GM12878 (cell line): ENCODE measurements around the gene ARFGAP3. TPM values are rescaled to one million over a fixed set of nuclear protein-coding genes. Genes with fewer than 3 reads are reported as not detected.

Experiments used
- ATAC-seq: fragments of 200-7000 bp; cut with Tn5 transposase; 3 replicates; pipeline ENCODE4 v1.9.1; 2020; ENCODE audit warnings: mild to moderate bottlenecking, moderate library complexity
- BruUV-seq: library from RNA; stranded (reverse); fragments of 400-500 nt; replicated peaks from 2 replicates; lab custom pipeline; 2021; lab: Mats Ljungman, UMichigan
- CTCF ChIA-PET: fragments of 300-600 bp; sonication (Branson Sonifier 250); formaldehyde crosslinking; extraction: SDS; loops from one replicate; lab custom pipeline; 2021; ENCODE audit warnings: inconsistent platforms; lab: Yijun Ruan, JAX
- POLR2A ChIA-PET: fragments of 350-600 bp; formaldehyde crosslinking; extraction: SDS; loops from one replicate; lab custom pipeline; 2021; ENCODE audit warnings: inconsistent platforms; lab: Charles Lee
- RAD21 ChIA-PET: fragments of 300-600 bp; sonication (Branson Sonifier 250); formaldehyde crosslinking; loops from one replicate; lab custom pipeline; 2023; ENCODE audit warnings: antibody characterized with exemption; ENCODE audit not compliant: unreplicated experiment; lab: Charles Lee
- SMC1A ChIA-PET: fragments of 300-600 bp; sonication (Branson Sonifier 250); formaldehyde crosslinking; loops from one replicate; lab custom pipeline; 2023; ENCODE audit not compliant: unreplicated experiment, uncharacterized antibody; lab: Charles Lee
- DNase-seq: peaks from one replicate; pipeline ENCODE4 v3.0.0-alpha.2; 2011; ENCODE audit warnings: low read depth, low spot score
- FAIRE-seq: peaks from 3 replicates; lab custom pipeline; 2011; peaks lifted over from hg19 to GRCh38; lab: Jason Lieb, UNC
- H2AFZ ChIP-seq: 2 replicates; pipeline ENCODE4 v1.6.0; 2011; ENCODE audit warnings: low read depth, low read length, control low read depth; ENCODE audit not compliant: control insufficient read depth
- H3K27ac ChIP-seq: 2 replicates; pipeline ENCODE4 v1.5.1; 2011; ENCODE audit warnings: control low read depth; ENCODE audit not compliant: control insufficient read depth, insufficient read depth
- H3K27me3 ChIP-seq, 2 experiments: replicated peaks in 1 of 2; 2 replicates each; pipeline versions ENCODE4 v1.6.0 to v1.6.1; 2011; ENCODE audit warnings: low read length in 1 of 2; ENCODE audit not compliant: control insufficient read depth in 2 of 2, insufficient read depth in 2 of 2
- H3K36me3 ChIP-seq, 2 experiments: 2 replicates each; pipeline ENCODE4 v1.5.1; 2011; ENCODE audit warnings: low read length in 1 of 2; ENCODE audit not compliant: control insufficient read depth in 2 of 2, insufficient read depth in 2 of 2
- H3K4me1 ChIP-seq: 2 replicates; pipeline ENCODE4 v1.6.1; 2011; ENCODE audit warnings: mild to moderate bottlenecking, low read length, moderate library complexity, mixed read lengths; ENCODE audit not compliant: control insufficient read depth, insufficient read depth
- H3K4me2 ChIP-seq: 2 replicates; pipeline ENCODE4 v1.6.0; 2011; ENCODE audit warnings: control low read depth; ENCODE audit not compliant: control insufficient read depth, insufficient read depth
- H3K4me3 ChIP-seq: fragments of 200-600 bp; sonication (generic); 2 replicates; pipeline ENCODE4 v1.5.1; 2016
- H3K79me2 ChIP-seq: 2 replicates; pipeline ENCODE4 v1.6.0; 2011; ENCODE audit warnings: low read length; ENCODE audit not compliant: control insufficient read depth, insufficient read depth
- H3K9ac ChIP-seq: 2 replicates; pipeline ENCODE4 v1.8.0; 2011; ENCODE audit warnings: low read length, control low read depth, mixed read lengths; ENCODE audit not compliant: control insufficient read depth, insufficient read depth
- H3K9me3 ChIP-seq: replicated peaks from 3 replicates; pipeline ENCODE4 v1.5.1; 2011; ENCODE audit warnings: mild to moderate bottlenecking, low read length; ENCODE audit not compliant: control insufficient read depth, insufficient read depth
- H4K20me1 ChIP-seq: 2 replicates; pipeline ENCODE4 v1.6.0; 2011; ENCODE audit not compliant: control insufficient read depth, insufficient read depth
- EP300 ChIP-seq, 2 experiments: fragments of 150-350 bp in 1 of 2; IDR thresholded peaks; 2 replicates each; pipeline ENCODE4 v1.6.1; 2011 to 2012; ENCODE audit warnings: low read depth in 2 of 2, low read length in 2 of 2, borderline replicate concordance in 1 of 2, improper control_type of control experiment in 1 of 2, inconsistent platforms in 1 of 2; ENCODE audit not compliant: control insufficient read depth in 1 of 2
- IKZF1 ChIP-seq: fragments of 450-650 bp; conservative IDR thresholded peaks from 2 replicates; pipeline ENCODE4 v1.6.1; 2017; ENCODE audit warnings: antibody characterized with exemption, mild to moderate bottlenecking
- JUNB ChIP-seq: IDR thresholded peaks from 2 replicates; pipeline ENCODE4 v1.6.1; 2016; ENCODE audit warnings: antibody characterized with exemption, mild to moderate bottlenecking
- MEF2B ChIP-seq: fragments of 450-650 bp; IDR thresholded peaks from 2 replicates; pipeline ENCODE4 v1.6.1; 2018; ENCODE audit warnings: mild to moderate bottlenecking, moderate library complexity; ENCODE audit not compliant: partially characterized antibody, poor library complexity, severe bottlenecking
- MXI1 ChIP-seq: fragments of 150-350 bp; IDR thresholded peaks from 2 replicates; pipeline ENCODE4 v1.6.1; 2011; ENCODE audit warnings: low read depth, mild to moderate bottlenecking, inconsistent platforms, low read length, improper control_type of control experiment
- NBN ChIP-seq: fragments of 450-650 bp; IDR thresholded peaks from 2 replicates; pipeline ENCODE4 v1.6.1; 2016
- NFXL1 ChIP-seq: fragments of 450-650 bp; IDR thresholded peaks from 2 replicates; pipeline ENCODE4 v1.6.1; 2017; ENCODE audit warnings: antibody characterized with exemption, mild to moderate bottlenecking, borderline replicate concordance
- POU2F2 ChIP-seq: IDR thresholded peaks from 3 replicates; pipeline ENCODE4 v1.6.1; 2011; ENCODE audit warnings: low read depth, mild to moderate bottlenecking, low read length, borderline replicate concordance
- SMC3 ChIP-seq: IDR thresholded peaks from 2 replicates; pipeline ENCODE4 v1.6.1; 2011; ENCODE audit warnings: low read length, improper control_type of control experiment, borderline replicate concordance
- SP1 ChIP-seq: IDR thresholded peaks from one replicate; pipeline ENCODE4 v1.6.1; 2011; ENCODE audit warnings: low read depth, low read length
- SREBF2 ChIP-seq: IDR thresholded peaks from 2 replicates; pipeline ENCODE4 v1.6.1; 2012; ENCODE audit warnings: mild to moderate bottlenecking, low read length
- ZNF24 ChIP-seq: fragments of 450-650 bp; IDR thresholded peaks from 2 replicates; pipeline ENCODE4 v1.6.1; 2017; ENCODE audit warnings: antibody characterized with exemption, mild to moderate bottlenecking
- ZNF622 ChIP-seq: fragments of 450-650 bp; IDR thresholded peaks from 2 replicates; pipeline ENCODE4 v1.6.1; 2017; ENCODE audit warnings: mild to moderate bottlenecking, inconsistent platforms
- WGBS: methylation state at CpG from one replicate; pipeline ENCODE4 v1.1.6; 2016; ENCODE audit warnings: low lambda C conversion rate; ENCODE audit not compliant: insufficient replicate concordance, insufficient coverage; ENCODE audit errors: missing lambda C conversion rate; 5-methylcytosine and 5-hydroxymethylcytosine counted together
- in situ Hi-C: fragments of 300-500 bp; cut with MboI; formaldehyde crosslinking; loops from 9 replicates; pipeline ENCODE4 v1.14.3; 2018; ENCODE audit warnings: mixed read lengths
- intact Hi-C: fragments of 100-400 bp; cut with micrococcal nuclease; formaldehyde crosslinking; loops from one replicate; pipeline ENCODE4 v1.14.2; 2022; ENCODE audit not compliant: unreplicated experiment
- polyA plus RNA-seq, 11 experiments: library from polyadenylated mRNA; depleted of rRNA in 4 of 11; unstranded in 6 of 11; stranded (reverse) in 5 of 11; fragments of >200 nt; fragmentation: Nextera tagmentation in 4 of 11; fragmentation: Illumina TruSeq in 1 of 11; extraction: Ambion mirVana in 4 of 11; extraction: Trizol in 1 of 11; gene quantifications; 1 replicate in 1 of 11; 2 replicates in 10 of 11; pipeline versions ENCODE4 v1.2.1 to v1.2.3, GENCODE V29; 2011 to 2016; ENCODE audit warnings: inconsistent platforms in 2 of 11, missing spikeins in 2 of 11, low read depth in 1 of 11
- total RNA-seq, 4 experiments: library from RNA; depleted of rRNA in 3 of 4; stranded (reverse); fragments of >200 nt in 3 of 4; fragmentation: Illumina TruSeq in 1 of 4; extraction: Trizol in 1 of 4; gene quantifications; 2 replicates each; pipeline versions ENCODE4 v1.2.1 to v1.2.3, GENCODE V29; 2013 to 2021
- TF ChIP-seq, protein P1 (sequence below): IDR thresholded peaks from 2 replicates; pipeline ENCODE4 v1.6.1; 2012; ENCODE audit warnings: improper control_type of control experiment, low read depth, low read length; ENCODE audit not compliant: insufficient replicate concordance
- TF ChIP-seq, protein P2 (sequence below): fragments of 450-650 bp; formaldehyde crosslinking; IDR thresholded peaks from 2 replicates; pipeline ENCODE4 v1.4.0; 2020; ENCODE audit warnings: mild to moderate bottlenecking, moderate library complexity

The ARFGAP3 gene
- total and polyA plus RNA-seq, 10 of the 15 experiments (the other 5 are each of a cell fraction or from before 2014, with no cell fraction given) = 29.7 to 50.8 (median 39.5) TPM

DNA sequence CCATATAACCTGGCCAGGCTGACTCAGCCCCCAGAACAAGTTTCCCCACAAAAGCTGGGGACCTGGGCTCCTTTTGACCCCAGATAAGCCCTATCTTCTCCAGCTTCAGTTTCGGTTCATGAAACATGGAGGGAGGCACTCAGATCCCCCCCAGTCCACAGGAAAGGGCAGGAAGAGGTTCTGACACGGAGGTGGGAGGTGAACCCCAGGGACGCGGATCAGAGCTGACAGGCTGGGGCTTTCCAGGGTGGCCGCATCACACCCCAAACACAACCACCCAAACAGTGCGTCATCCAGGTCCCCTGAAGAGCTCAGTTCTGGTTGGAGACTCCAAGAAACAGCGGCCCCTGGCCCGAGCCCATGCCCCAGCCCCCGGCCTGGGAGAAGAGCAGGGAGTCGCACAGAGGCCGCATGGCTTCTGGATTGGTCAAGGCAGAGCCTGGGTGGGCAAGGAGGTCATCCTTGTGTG lies 92.1 kb downstream of the ARFGAP3 start:
- 11% methylated on average over 11 of the region's 11 CpGs for WGBS
- peak; percentile 75 for FAIRE-seq
- RAD21 ChIA-PET = interaction anchor here (0.8 to 2.0 kb wide), 9 partner anchors 12 to 164 kb away, joined by 3 to 24 read pairs (median 3); no protein-coding TSS in a partner anchor
- H3K27ac ChIP-seq = peak overlapping the region; percentile 60
- no peaks in the 10 kb centered on the region; a peak in 1 of 4 replicates for H3K27me3 ChIP-seq
- peak overlapping the region; percentile 31 for H3K4me2 ChIP-seq
- CTCF ChIA-PET = interaction anchor here (0.6 to 2.0 kb wide), 7 partner anchors 8 to 269 kb away, joined by 3 to 7 read pairs (median 4); no protein-coding TSS in a partner anchor
- H3K9ac ChIP-seq = peak overlapping the region; percentile 51
- H3K4me3 ChIP-seq = no peak overlapping the region
- in situ Hi-C loops = no loop called here
- no peaks in the 10 kb centered on the region for H3K79me2 ChIP-seq
- H2AFZ ChIP-seq = peak overlapping the region; percentile 46
- POLR2A ChIA-PET = interaction anchor here (1.1 to 2.6 kb wide), 3 partner anchors 11 to 48 kb away, joined by 3 to 26 read pairs (median 5); partner anchors contain the start of gene A4GALT
- no peak for DNase-seq
- H4K20me1 ChIP-seq = no peaks in the 10 kb centered on the region
- no TSS peak for BruUV-seq
- H3K9me3 ChIP-seq = no peaks in the 10 kb centered on the region
- SMC1A ChIA-PET = interaction anchor here (1.0 to 2.2 kb wide), 10 partner anchors 10 to 160 kb away, joined by 3 to 13 read pairs (median 4); no protein-coding TSS in a partner anchor
- no peaks in the 10 kb centered on the region for H3K36me3 ChIP-seq
- ATAC-seq = peak; percentile 73
- H3K4me1 ChIP-seq = peaks cover 38% of the 10 kb centered on the region
- intact Hi-C loops = loop anchor here (2.0 to 5.0 kb wide), 2 partner anchors 48 to 103 kb away; no protein-coding TSS in a partner anchor
- 0 out of 2 replicates have a peak, but pooled peaks have one; percentile 11 for TF ChIP-seq JUNB
- peak; percentile 98 for TF ChIP-seq IKZF1
- peak; percentile 60; the same call in 1 of the 2 replicates for TF ChIP-seq NBN
- TF ChIP-seq SP1 = no peak
- TF ChIP-seq SREBF2 = no peak
- TF ChIP-seq EP300 (IDR thresholded peaks at IDR 0.05; ENCODE audit: borderline replicate concordance in 1 of 2, control insufficient read depth in 1 of 2, low read depth in 2 of 2, low read length in 2 of 2) = peak; percentile 73 to 81; a peak in 3 of 4 replicates
- TF ChIP-seq POU2F2 = 0 out of 3 replicates have a peak, but pooled peaks have one; percentile 14
- TF ChIP-seq, protein P1, sequence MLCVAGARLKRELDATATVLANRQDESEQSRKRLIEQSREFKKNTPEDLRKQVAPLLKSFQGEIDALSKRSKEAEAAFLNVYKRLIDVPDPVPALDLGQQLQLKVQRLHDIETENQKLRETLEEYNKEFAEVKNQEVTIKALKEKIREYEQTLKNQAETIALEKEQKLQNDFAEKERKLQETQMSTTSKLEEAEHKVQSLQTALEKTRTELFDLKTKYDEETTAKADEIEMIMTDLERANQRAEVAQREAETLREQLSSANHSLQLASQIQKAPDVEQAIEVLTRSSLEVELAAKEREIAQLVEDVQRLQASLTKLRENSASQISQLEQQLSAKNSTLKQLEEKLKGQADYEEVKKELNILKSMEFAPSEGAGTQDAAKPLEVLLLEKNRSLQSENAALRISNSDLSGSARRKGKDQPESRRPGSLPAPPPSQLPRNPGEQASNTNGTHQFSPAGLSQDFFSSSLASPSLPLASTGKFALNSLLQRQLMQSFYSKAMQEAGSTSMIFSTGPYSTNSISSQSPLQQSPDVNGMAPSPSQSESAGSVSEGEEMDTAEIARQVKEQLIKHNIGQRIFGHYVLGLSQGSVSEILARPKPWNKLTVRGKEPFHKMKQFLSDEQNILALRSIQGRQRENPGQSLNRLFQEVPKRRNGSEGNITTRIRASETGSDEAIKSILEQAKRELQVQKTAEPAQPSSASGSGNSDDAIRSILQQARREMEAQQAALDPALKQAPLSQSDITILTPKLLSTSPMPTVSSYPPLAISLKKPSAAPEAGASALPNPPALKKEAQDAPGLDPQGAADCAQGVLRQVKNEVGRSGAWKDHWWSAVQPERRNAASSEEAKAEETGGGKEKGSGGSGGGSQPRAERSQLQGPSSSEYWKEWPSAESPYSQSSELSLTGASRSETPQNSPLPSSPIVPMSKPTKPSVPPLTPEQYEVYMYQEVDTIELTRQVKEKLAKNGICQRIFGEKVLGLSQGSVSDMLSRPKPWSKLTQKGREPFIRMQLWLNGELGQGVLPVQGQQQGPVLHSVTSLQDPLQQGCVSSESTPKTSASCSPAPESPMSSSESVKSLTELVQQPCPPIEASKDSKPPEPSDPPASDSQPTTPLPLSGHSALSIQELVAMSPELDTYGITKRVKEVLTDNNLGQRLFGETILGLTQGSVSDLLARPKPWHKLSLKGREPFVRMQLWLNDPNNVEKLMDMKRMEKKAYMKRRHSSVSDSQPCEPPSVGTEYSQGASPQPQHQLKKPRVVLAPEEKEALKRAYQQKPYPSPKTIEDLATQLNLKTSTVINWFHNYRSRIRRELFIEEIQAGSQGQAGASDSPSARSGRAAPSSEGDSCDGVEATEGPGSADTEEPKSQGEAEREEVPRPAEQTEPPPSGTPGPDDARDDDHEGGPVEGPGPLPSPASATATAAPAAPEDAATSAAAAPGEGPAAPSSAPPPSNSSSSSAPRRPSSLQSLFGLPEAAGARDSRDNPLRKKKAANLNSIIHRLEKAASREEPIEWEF = no peak
- no peak for TF ChIP-seq MXI1
- TF ChIP-seq ZNF622 = no peak
- TF ChIP-seq SMC3 = no peak
- TF ChIP-seq ZNF24 = no peak
- TF ChIP-seq MEF2B = peak; percentile 83
- TF ChIP-seq NFXL1 = no peak
- TF ChIP-seq, protein P2, sequence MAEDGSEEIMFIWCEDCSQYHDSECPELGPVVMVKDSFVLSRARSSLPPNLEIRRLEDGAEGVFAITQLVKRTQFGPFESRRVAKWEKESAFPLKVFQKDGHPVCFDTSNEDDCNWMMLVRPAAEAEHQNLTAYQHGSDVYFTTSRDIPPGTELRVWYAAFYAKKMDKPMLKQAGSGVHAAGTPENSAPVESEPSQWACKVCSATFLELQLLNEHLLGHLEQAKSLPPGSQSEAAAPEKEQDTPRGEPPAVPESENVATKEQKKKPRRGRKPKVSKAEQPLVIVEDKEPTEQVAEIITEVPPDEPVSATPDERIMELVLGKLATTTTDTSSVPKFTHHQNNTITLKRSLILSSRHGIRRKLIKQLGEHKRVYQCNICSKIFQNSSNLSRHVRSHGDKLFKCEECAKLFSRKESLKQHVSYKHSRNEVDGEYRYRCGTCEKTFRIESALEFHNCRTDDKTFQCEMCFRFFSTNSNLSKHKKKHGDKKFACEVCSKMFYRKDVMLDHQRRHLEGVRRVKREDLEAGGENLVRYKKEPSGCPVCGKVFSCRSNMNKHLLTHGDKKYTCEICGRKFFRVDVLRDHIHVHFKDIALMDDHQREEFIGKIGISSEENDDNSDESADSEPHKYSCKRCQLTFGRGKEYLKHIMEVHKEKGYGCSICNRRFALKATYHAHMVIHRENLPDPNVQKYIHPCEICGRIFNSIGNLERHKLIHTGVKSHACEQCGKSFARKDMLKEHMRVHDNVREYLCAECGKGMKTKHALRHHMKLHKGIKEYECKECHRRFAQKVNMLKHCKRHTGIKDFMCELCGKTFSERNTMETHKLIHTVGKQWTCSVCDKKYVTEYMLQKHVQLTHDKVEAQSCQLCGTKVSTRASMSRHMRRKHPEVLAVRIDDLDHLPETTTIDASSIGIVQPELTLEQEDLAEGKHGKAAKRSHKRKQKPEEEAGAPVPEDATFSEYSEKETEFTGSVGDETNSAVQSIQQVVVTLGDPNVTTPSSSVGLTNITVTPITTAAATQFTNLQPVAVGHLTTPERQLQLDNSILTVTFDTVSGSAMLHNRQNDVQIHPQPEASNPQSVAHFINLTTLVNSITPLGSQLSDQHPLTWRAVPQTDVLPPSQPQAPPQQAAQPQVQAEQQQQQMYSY = no peak
